ENCODE measurements around the gene SPATA13.

The SPATA13 gene

GRCh38 chr13:24128112-24128511, 32.4 kb upstream of the SPATA13 start:
- no peak overlapping the region for H3K4me3 ChIP-seq (ENCODE audit: low read depth in 1 of 2, low read length in 2 of 2)
- no peak overlapping the region for H3K27ac ChIP-seq (ENCODE audit: low read length)
- no peaks in the 10 kb centered on the region for H3K27me3 ChIP-seq (ENCODE audit: low read depth, low read length)
- peaks cover 0 to 3% of the 10 kb centered on the region in 2 donors for H3K4me1 ChIP-seq (ENCODE audit: control insufficient read depth in 1 of 2, insufficient read depth in 2 of 2, low read length in 2 of 2)
- no peaks in the 10 kb centered on the region for H3K36me3 ChIP-seq (ENCODE audit: control insufficient read depth in 1 of 2, insufficient read depth in 2 of 2, low read length in 2 of 2)
- peaks cover 9 to 12% of the 10 kb centered on the region in 2 donors for H3K9me3 ChIP-seq (ENCODE audit: control insufficient read depth in 1 of 2, low read length in 2 of 2)

- Histone ChIP-seq H3K4me3 (ENCODE audit: low read depth in 1 of 2, low read length in 2 of 2) (no peak overlapping the region), H3K36me3 (ENCODE audit: control insufficient read depth in 1 of 2, insufficient read depth in 2 of 2, low read length in 2 of 2) (no peaks in the 10 kb centered on the region), H3K27me3 (ENCODE audit: low read depth, low read length) (no peaks in the 10 kb centered on the region), H3K9me3 (ENCODE audit: control insufficient read depth in 1 of 2, low read length in 2 of 2) (peaks cover 9 to 12% of the 10 kb centered on the region in 2 donors), H3K4me1 (ENCODE audit: control insufficient read depth in 1 of 2, insufficient read depth in 2 of 2, low read length in 2 of 2) (peaks cover 0 to 3% of the 10 kb centered on the region in 2 donors), H3K27ac (ENCODE audit: low read length) (no peak overlapping the region)
These were observed 31.6 kb upstream of the SPATA13 start for GRCh38 chr13:24128962-24129361.

- peaks cover 0 to 3% of the 10 kb centered on the region in 2 donors for H3K4me1 ChIP-seq (ENCODE audit: control insufficient read depth in 1 of 2, insufficient read depth in 2 of 2, low read length in 2 of 2)
- no peak overlapping the region for H3K4me3 ChIP-seq (ENCODE audit: low read depth in 1 of 2, low read length in 2 of 2)
- no peaks in the 10 kb centered on the region for H3K27me3 ChIP-seq (ENCODE audit: low read depth, low read length)
- no peaks in the 10 kb centered on the region for H3K36me3 ChIP-seq (ENCODE audit: control insufficient read depth in 1 of 2, insufficient read depth in 2 of 2, low read length in 2 of 2)
- peaks cover 9 to 12% of the 10 kb centered on the region in 2 donors for H3K9me3 ChIP-seq (ENCODE audit: control insufficient read depth in 1 of 2, low read length in 2 of 2)
- no peak overlapping the region for H3K27ac ChIP-seq (ENCODE audit: low read length)
These were observed 30.4 kb upstream of the SPATA13 start for GRCh38 chr13:24129914-24130774.

- peaks cover 9 to 12% of the 10 kb centered on the region in 2 donors for H3K9me3 ChIP-seq (ENCODE audit: control insufficient read depth in 1 of 2, low read length in 2 of 2)
- no peak overlapping the region for H3K4me3 ChIP-seq (ENCODE audit: low read depth in 1 of 2, low read length in 2 of 2)
- no peaks in the 10 kb centered on the region for H3K27me3 ChIP-seq (ENCODE audit: low read depth, low read length)
- no peak overlapping the region for H3K27ac ChIP-seq (ENCODE audit: low read length)
- H3K36me3 ChIP-seq (ENCODE audit: control insufficient read depth in 1 of 2, insufficient read depth in 2 of 2, low read length in 2 of 2): no peaks in the 10 kb centered on the region
- H3K4me1 ChIP-seq (ENCODE audit: control insufficient read depth in 1 of 2, insufficient read depth in 2 of 2, low read length in 2 of 2): peaks cover 0 to 2% of the 10 kb centered on the region in 2 donors
These were observed 28.8 kb upstream of the SPATA13 start for GRCh38 chr13:24131749-24132148.

GRCh38 chr13:24133021-24133795, 27.3 kb upstream of the SPATA13 start:
- no peaks in the 10 kb centered on the region for H3K36me3 ChIP-seq (ENCODE audit: control insufficient read depth in 1 of 2, insufficient read depth in 2 of 2, low read length in 2 of 2)
- H3K27ac ChIP-seq (ENCODE audit: low read length): no peak overlapping the region
- peaks cover 9 to 12% of the 10 kb centered on the region in 2 donors for H3K9me3 ChIP-seq (ENCODE audit: control insufficient read depth in 1 of 2, low read length in 2 of 2)
- H3K27me3 ChIP-seq (ENCODE audit: low read depth, low read length): no peaks in the 10 kb centered on the region
- H3K4me3 ChIP-seq (ENCODE audit: low read depth in 1 of 2, low read length in 2 of 2): no peak overlapping the region
- H3K4me1 ChIP-seq (ENCODE audit: control insufficient read depth in 1 of 2, insufficient read depth in 2 of 2, low read length in 2 of 2): no peaks in the 10 kb centered on the region

- Histone ChIP-seq H3K4me3 (ENCODE audit: low read depth in 1 of 2, low read length in 2 of 2) (no peak overlapping the region), H3K27ac (ENCODE audit: low read length) (no peak overlapping the region), H3K4me1 (ENCODE audit: control insufficient read depth in 1 of 2, insufficient read depth in 2 of 2, low read length in 2 of 2) (no peaks in the 10 kb centered on the region), H3K27me3 (ENCODE audit: low read depth, low read length) (no peaks in the 10 kb centered on the region), H3K36me3 (ENCODE audit: control insufficient read depth in 1 of 2, insufficient read depth in 2 of 2, low read length in 2 of 2) (no peaks in the 10 kb centered on the region), H3K9me3 (ENCODE audit: control insufficient read depth in 1 of 2, low read length in 2 of 2) (peaks cover 9 to 12% of the 10 kb centered on the region in 2 donors)
These were observed 26.3 kb upstream of the SPATA13 start for GRCh38 chr13:24134231-24134630.

- H3K4me1 ChIP-seq (ENCODE audit: control insufficient read depth in 1 of 2, insufficient read depth in 2 of 2, low read length in 2 of 2): no peaks in the 10 kb centered on the region
These were observed 25.8 kb upstream of the SPATA13 start for GRCh38 chr13:24134757-24135156.

GRCh38 chr13:24135674-24136300, 24.7 kb upstream of the SPATA13 start:
- Histone ChIP-seq H3K36me3 (ENCODE audit: control insufficient read depth in 1 of 2, insufficient read depth in 2 of 2, low read length in 2 of 2) (no peaks in the 10 kb centered on the region), H3K27me3 (ENCODE audit: low read depth, low read length) (no peaks in the 10 kb centered on the region), H3K4me1 (ENCODE audit: control insufficient read depth in 1 of 2, insufficient read depth in 2 of 2, low read length in 2 of 2) (no peaks in the 10 kb centered on the region), H3K9me3 (ENCODE audit: control insufficient read depth in 1 of 2, low read length in 2 of 2) (peaks cover 9 to 12% of the 10 kb centered on the region in 2 donors), H3K4me3 (ENCODE audit: low read depth in 1 of 2, low read length in 2 of 2) (no peak overlapping the region), H3K27ac (ENCODE audit: low read length) (no peak overlapping the region)

More at GRCh38 chr13:24134757-24135156, 25.8 kb upstream of the SPATA13 start:
- H3K27ac ChIP-seq (ENCODE audit: low read length): no peak overlapping the region
- no peaks in the 10 kb centered on the region for H3K27me3 ChIP-seq (ENCODE audit: low read depth, low read length)
- H3K4me3 ChIP-seq (ENCODE audit: low read depth in 1 of 2, low read length in 2 of 2): no peak overlapping the region
- H3K36me3 ChIP-seq (ENCODE audit: control insufficient read depth in 1 of 2, insufficient read depth in 2 of 2, low read length in 2 of 2): no peaks in the 10 kb centered on the region
- H3K9me3 ChIP-seq (ENCODE audit: control insufficient read depth in 1 of 2, low read length in 2 of 2): peaks cover 9 to 12% of the 10 kb centered on the region in 2 donors

GRCh38 chr13:24138911-24139310, 21.6 kb upstream of the SPATA13 start:
- no peaks in the 10 kb centered on the region for H3K9me3 ChIP-seq (ENCODE audit: control insufficient read depth in 1 of 2, low read length in 2 of 2)
- H3K4me1 ChIP-seq (ENCODE audit: control insufficient read depth in 1 of 2, insufficient read depth in 2 of 2, low read length in 2 of 2): no peaks in the 10 kb centered on the region
- no peak overlapping the region for H3K4me3 ChIP-seq (ENCODE audit: low read depth in 1 of 2, low read length in 2 of 2)
- H3K27ac ChIP-seq (ENCODE audit: low read length): no peak overlapping the region
- no peaks in the 10 kb centered on the region for H3K27me3 ChIP-seq (ENCODE audit: low read depth, low read length)
- H3K36me3 ChIP-seq (ENCODE audit: control insufficient read depth in 1 of 2, insufficient read depth in 2 of 2, low read length in 2 of 2): no peaks in the 10 kb centered on the region

GRCh38 chr13:24141333-24141910, 19.1 kb upstream of the SPATA13 start:
- no peak overlapping the region for H3K4me3 ChIP-seq (ENCODE audit: low read depth in 1 of 2, low read length in 2 of 2)
- peaks cover 0 to 4% of the 10 kb centered on the region in 2 donors for H3K4me1 ChIP-seq (ENCODE audit: control insufficient read depth in 1 of 2, insufficient read depth in 2 of 2, low read length in 2 of 2)
- H3K27ac ChIP-seq (ENCODE audit: low read length): no peak overlapping the region
- no peaks in the 10 kb centered on the region for H3K9me3 ChIP-seq (ENCODE audit: control insufficient read depth in 1 of 2, low read length in 2 of 2)
- H3K27me3 ChIP-seq (ENCODE audit: low read depth, low read length): no peaks in the 10 kb centered on the region
- no peaks in the 10 kb centered on the region for H3K36me3 ChIP-seq (ENCODE audit: control insufficient read depth in 1 of 2, insufficient read depth in 2 of 2, low read length in 2 of 2)

GRCh38 chr13:24142453-24142852, 18.1 kb upstream of the SPATA13 start:
- no peaks in the 10 kb centered on the region for H3K36me3 ChIP-seq (ENCODE audit: control insufficient read depth in 1 of 2, insufficient read depth in 2 of 2, low read length in 2 of 2)
- peaks cover 0 to 4% of the 10 kb centered on the region in 2 donors for H3K4me1 ChIP-seq (ENCODE audit: control insufficient read depth in 1 of 2, insufficient read depth in 2 of 2, low read length in 2 of 2)
- H3K9me3 ChIP-seq (ENCODE audit: control insufficient read depth in 1 of 2, low read length in 2 of 2): no peaks in the 10 kb centered on the region
- no peak overlapping the region for H3K27ac ChIP-seq (ENCODE audit: low read length)
- no peak overlapping the region for H3K4me3 ChIP-seq (ENCODE audit: low read depth in 1 of 2, low read length in 2 of 2)
- no peaks in the 10 kb centered on the region for H3K27me3 ChIP-seq (ENCODE audit: low read depth, low read length)
